Measurements from ENCODE around the gene ITPKA. TPM values are rescaled to one million over a fixed set of nuclear protein-coding genes. Genes with fewer than 3 reads are reported as not detected.

ITPKA gene
- total and polyA plus RNA-seq, 2 of the 13 experiments (the other 11 are each of a cell fraction or from before 2014, with no cell fraction given) = 13.2 to 41.3 TPM

DNA sequence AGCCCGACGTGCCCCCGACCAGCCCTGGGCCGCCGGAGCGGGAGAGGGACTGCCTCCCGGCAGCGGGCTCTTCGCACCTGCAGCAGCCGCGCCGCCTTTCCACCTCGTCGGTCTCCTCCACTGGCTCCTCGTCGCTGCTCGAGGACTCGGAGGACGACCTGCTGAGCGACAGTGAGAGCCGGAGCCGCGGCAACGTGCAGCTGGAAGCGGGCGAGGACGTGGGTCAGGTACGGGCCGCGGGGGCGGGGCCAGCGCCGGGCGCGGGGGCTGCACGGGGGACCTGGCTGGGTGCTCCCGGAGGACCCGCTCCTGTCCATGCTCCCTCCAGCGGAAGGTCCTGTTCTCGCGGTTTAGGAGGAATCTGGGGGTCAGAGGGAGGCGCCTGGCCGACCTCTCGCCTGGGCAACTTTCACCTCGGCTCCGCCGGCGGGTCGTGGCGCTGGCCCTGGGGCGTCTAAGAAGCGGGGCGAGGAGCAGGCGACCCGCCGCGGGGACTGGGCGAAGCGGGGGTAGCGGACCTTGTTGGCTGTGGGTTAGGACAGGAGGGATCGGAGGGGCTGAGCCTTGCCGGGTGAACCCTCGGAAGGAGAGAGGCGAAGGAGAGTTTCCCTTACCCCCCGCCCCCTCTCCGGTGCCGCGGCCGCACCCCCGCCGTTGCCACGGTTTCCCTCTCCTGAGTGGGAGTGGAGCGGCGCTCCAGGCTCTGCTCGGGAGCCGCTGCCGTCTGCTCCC lies 682 bp downstream of the ITPKA start (continued):
- TF ChIP-seq, protein P1, sequence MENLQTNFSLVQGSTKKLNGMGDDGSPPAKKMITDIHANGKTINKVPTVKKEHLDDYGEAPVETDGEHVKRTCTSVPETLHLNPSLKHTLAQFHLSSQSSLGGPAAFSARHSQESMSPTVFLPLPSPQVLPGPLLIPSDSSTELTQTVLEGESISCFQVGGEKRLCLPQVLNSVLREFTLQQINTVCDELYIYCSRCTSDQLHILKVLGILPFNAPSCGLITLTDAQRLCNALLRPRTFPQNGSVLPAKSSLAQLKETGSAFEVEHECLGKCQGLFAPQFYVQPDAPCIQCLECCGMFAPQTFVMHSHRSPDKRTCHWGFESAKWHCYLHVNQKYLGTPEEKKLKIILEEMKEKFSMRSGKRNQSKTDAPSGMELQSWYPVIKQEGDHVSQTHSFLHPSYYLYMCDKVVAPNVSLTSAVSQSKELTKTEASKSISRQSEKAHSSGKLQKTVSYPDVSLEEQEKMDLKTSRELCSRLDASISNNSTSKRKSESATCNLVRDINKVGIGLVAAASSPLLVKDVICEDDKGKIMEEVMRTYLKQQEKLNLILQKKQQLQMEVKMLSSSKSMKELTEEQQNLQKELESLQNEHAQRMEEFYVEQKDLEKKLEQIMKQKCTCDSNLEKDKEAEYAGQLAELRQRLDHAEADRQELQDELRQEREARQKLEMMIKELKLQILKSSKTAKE (CRISPR knock-in tag; IDR thresholded peaks at IDR 0.05; ENCODE audit: borderline replicate concordance) = 0 out of 2 replicates have a peak, but pooled peaks have one; percentile 14
- TF ChIP-seq, protein P2, sequence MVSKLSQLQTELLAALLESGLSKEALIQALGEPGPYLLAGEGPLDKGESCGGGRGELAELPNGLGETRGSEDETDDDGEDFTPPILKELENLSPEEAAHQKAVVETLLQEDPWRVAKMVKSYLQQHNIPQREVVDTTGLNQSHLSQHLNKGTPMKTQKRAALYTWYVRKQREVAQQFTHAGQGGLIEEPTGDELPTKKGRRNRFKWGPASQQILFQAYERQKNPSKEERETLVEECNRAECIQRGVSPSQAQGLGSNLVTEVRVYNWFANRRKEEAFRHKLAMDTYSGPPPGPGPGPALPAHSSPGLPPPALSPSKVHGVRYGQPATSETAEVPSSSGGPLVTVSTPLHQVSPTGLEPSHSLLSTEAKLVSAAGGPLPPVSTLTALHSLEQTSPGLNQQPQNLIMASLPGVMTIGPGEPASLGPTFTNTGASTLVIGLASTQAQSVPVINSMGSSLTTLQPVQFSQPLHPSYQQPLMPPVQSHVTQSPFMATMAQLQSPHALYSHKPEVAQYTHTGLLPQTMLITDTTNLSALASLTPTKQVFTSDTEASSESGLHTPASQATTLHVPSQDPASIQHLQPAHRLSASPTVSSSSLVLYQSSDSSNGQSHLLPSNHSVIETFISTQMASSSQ (IDR thresholded peaks at IDR 0.05; ENCODE audit: low read depth) = no peak
- TF ChIP-seq, protein P2 (CRISPR knock-in tag; IDR thresholded peaks at IDR 0.05; ENCODE audit: borderline replicate concordance) = no peak; the same call in 1 of the 2 replicates
- TF ChIP-seq, protein P3, sequence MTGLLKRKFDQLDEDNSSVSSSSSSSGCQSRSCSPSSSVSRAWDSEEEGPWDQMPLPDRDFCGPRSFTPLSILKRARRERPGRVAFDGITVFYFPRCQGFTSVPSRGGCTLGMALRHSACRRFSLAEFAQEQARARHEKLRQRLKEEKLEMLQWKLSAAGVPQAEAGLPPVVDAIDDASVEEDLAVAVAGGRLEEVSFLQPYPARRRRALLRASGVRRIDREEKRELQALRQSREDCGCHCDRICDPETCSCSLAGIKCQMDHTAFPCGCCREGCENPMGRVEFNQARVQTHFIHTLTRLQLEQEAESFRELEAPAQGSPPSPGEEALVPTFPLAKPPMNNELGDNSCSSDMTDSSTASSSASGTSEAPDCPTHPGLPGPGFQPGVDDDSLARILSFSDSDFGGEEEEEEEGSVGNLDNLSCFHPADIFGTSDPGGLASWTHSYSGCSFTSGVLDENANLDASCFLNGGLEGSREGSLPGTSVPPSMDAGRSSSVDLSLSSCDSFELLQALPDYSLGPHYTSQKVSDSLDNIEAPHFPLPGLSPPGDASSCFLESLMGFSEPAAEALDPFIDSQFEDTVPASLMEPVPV (CRISPR knock-in tag; IDR thresholded peaks at IDR 0.05) = peak; percentile 67; the same call in 1 of the 2 replicates
- 0 out of 2 replicates have a peak, but pooled peaks have one; percentile 31 for TF ChIP-seq ZNF431 (CRISPR knock-in tag; IDR thresholded peaks at IDR 0.05; ENCODE audit: borderline replicate concordance, low read depth)
- TF ChIP-seq RELA (CRISPR knock-in tag; IDR thresholded peaks at IDR 0.05) = 0 out of 2 replicates have a peak, but pooled peaks have one; percentile 36
- TF ChIP-seq ZNF232 (CRISPR knock-in tag; IDR thresholded peaks at IDR 0.05; ENCODE audit: borderline replicate concordance) = 0 out of 2 replicates have a peak, but pooled peaks have one; percentile 71
- TF ChIP-seq ELF1 (CRISPR knock-in tag; IDR thresholded peaks at IDR 0.05) = 0 out of 2 replicates have a peak, but pooled peaks have one; percentile 20
- TF ChIP-seq, protein P4, sequence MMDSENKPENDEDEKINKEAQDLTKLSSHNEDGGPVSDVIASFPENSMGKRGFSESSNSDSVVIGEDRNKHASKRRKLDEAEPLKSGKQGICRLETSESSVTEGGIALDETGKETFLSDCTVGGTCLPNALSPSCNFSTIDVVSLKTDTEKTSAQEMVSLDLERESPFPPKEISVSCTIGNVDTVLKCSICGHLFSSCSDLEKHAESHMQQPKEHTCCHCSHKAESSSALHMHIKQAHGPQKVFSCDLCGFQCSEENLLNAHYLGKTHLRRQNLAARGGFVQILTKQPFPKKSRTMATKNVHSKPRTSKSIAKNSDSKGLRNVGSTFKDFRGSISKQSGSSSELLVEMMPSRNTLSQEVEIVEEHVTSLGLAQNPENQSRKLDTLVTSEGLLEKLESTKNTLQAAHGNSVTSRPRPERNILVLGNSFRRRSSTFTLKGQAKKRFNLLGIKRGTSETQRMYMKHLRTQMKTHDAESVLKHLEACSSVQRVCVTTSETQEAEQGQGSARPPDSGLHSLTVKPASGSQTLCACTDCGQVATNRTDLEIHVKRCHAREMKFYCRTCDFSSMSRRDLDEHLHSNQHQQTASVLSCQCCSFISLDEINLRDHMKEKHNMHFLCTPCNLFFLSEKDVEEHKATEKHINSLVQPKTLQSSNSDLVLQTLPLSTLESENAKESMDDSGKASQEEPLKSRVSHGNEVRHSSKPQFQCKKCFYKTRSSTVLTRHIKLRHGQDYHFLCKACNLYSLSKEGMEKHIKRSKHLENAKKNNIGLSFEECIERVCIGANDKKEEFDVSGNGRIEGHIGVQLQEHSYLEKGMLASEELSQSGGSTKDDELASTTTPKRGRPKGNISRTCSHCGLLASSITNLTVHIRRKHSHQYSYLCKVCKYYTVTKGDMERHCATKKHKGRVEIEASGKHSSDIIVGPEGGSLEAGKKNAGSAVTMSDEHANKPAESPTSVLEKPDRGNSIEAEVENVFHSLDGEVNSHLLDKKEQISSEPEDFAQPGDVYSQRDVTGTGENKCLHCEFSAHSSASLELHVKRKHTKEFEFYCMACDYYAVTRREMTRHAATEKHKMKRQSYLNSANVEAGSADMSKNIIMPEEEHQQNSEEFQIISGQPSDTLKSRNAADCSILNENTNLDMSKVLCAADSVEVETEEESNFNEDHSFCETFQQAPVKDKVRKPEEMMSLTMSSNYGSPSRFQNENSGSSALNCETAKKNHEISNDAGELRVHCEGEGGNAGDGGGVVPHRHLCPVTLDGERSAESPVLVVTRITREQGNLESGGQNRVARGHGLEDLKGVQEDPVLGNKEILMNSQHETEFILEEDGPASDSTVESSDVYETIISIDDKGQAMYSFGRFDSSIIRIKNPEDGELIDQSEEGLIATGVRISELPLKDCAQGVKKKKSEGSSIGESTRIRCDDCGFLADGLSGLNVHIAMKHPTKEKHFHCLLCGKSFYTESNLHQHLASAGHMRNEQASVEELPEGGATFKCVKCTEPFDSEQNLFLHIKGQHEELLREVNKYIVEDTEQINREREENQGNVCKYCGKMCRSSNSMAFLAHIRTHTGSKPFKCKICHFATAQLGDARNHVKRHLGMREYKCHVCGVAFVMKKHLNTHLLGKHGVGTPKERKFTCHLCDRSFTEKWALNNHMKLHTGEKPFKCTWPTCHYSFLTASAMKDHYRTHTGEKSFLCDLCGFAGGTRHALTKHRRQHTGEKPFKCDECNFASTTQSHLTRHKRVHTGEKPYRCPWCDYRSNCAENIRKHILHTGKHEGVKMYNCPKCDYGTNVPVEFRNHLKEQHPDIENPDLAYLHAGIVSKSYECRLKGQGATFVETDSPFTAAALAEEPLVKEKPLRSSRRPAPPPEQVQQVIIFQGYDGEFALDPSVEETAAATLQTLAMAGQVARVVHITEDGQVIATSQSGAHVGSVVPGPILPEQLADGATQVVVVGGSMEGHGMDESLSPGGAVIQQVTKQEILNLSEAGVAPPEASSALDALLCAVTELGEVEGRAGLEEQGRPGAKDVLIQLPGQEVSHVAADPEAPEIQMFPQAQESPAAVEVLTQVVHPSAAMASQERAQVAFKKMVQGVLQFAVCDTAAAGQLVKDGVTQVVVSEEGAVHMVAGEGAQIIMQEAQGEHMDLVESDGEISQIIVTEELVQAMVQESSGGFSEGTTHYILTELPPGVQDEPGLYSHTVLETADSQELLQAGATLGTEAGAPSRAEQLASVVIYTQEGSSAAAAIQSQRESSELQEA (CRISPR knock-in tag; IDR thresholded peaks at IDR 0.05; ENCODE audit: not compliant biosample characterization) = peak; percentile 6
- 0 out of 2 replicates have a peak, but pooled peaks have one; percentile 9 for TF ChIP-seq ZNF816 (CRISPR knock-in tag; IDR thresholded peaks at IDR 0.05; ENCODE audit: borderline replicate concordance)
